DOHH2 (cell line): ENCODE results near the gene TMEM184A.

Source experiments
- H3F3A ChIP-seq: fragments of 200-600 bp; sonication (generic), shearing (Covaris generic); 2 replicates; pipeline ENCODE4 v1.6.0; 2016; ENCODE audit warnings: antibody characterized with exemption, mild to moderate bottlenecking; ENCODE audit not compliant: control insufficient read depth, insufficient read depth
- H3K27ac ChIP-seq: fragments of 200-600 bp; sonication (generic); 2 replicates; pipeline ENCODE4 v1.5.1; 2014; ENCODE audit warnings: low read depth, mild to moderate bottlenecking, low read length, moderate library complexity
- H3K27me3 ChIP-seq: fragments of 200-600 bp; sonication (generic); 2 replicates; pipeline ENCODE4 v1.6.1; 2014; ENCODE audit warnings: mild to moderate bottlenecking, low read length, mixed read lengths; ENCODE audit not compliant: control insufficient read depth
- H3K36me3 ChIP-seq: fragments of 200-600 bp; sonication (generic); 2 replicates; pipeline ENCODE4 v1.6.1; 2014; ENCODE audit warnings: mild to moderate bottlenecking, low read length, moderate library complexity, mixed read lengths; ENCODE audit not compliant: control insufficient read depth
- H3K4me1 ChIP-seq: fragments of 200-600 bp; sonication (generic); 2 replicates; pipeline ENCODE4 v1.6.1; 2014; ENCODE audit warnings: mild to moderate bottlenecking, low read length, mixed read lengths; ENCODE audit not compliant: control insufficient read depth
- H3K4me2 ChIP-seq: fragments of 200-600 bp; sonication (generic); 2 replicates; pipeline ENCODE4 v1.6.0; 2014; ENCODE audit warnings: mild to moderate bottlenecking, low read length, moderate library complexity
- H3K4me3 ChIP-seq: fragments of 200-600 bp; sonication (generic); 2 replicates; pipeline ENCODE4 v1.5.1; 2014; ENCODE audit warnings: mild to moderate bottlenecking, low read length, mixed read lengths
- H3K79me2 ChIP-seq: fragments of 200-600 bp; sonication (generic); 2 replicates; pipeline ENCODE4 v1.6.1; 2014; ENCODE audit warnings: mild to moderate bottlenecking, low read length, mixed read lengths; ENCODE audit not compliant: control insufficient read depth
- H3K9me2 ChIP-seq: fragments of 200-600 bp; sonication (generic); replicated peaks from 2 replicates; pipeline ENCODE4 v1.6.1; 2014; ENCODE audit warnings: mild to moderate bottlenecking, low read length, mixed read lengths; ENCODE audit not compliant: control insufficient read depth
- H3K9me3 ChIP-seq: fragments of 200-600 bp; sonication (generic); 2 replicates; pipeline ENCODE4 v1.6.1; 2014; ENCODE audit warnings: antibody characterized with exemption, low read length, mixed read lengths; ENCODE audit not compliant: control insufficient read depth, insufficient read depth
- H4K20me1 ChIP-seq: fragments of 200-600 bp; sonication (generic); 2 replicates; pipeline ENCODE4 v1.6.0; 2014; ENCODE audit warnings: low read depth, mild to moderate bottlenecking, antibody characterized with exemption, low read length, moderate library complexity; ENCODE audit not compliant: control insufficient read depth, insufficient read depth
- EZH2phosphoT487 ChIP-seq: fragments of 200-600 bp; sonication (generic); IDR thresholded peaks from 2 replicates; pipeline ENCODE4 v1.6.1; 2017; ENCODE audit warnings: borderline replicate concordance, mild to moderate bottlenecking, antibody characterized with exemption, low read length, moderate library complexity, mixed read lengths
- TF ChIP-seq, protein P1 (sequence below): fragments of 200-600 bp; sonication (generic); IDR thresholded peaks from one replicate; pipeline ENCODE4 v1.5.1; 2014; ENCODE audit warnings: antibody characterized with exemption, mild to moderate bottlenecking, low read depth, low read length; ENCODE audit not compliant: poor library complexity, severe bottlenecking

Gene TMEM184A

DNA sequence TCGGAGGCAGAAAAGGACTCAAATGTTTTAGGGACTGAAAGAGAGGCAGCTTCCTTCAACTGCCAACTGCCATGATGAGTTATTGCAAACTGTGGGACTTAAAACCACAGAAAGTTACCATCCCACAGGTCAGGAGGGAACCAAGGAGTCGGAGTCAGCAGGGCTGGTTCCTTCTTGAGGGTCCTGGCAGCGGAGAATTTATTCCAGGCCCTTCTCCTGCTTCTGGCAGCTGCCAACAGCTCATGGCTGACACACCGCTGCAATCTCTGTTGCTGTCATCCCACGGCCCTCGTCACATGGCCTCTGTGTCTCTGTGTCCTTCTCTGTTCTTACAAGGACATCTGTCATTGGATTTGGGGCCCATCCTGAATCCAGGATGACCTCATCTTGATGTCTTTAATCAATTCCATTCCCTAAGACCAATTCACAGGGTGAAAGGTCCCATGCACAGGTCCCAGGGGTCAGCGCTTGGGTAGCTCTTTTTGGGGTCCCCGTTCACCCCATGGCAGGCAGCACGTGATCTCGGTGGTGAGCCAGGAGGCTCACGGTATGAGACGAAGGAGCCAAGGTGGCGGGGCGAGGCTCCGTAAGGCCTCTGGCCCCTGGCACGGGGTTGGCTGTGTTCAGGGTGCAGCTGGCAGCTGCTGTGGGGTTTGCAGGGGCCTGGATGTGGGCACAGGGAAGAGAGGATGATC is 41.2 kb upstream of the TMEM184A start:
- Histone ChIP-seq H3K27me3 (peaks cover 10% of the 10 kb centered on the region), H3K4me3 (no peak overlapping the region), H3K36me3 (no peaks in the 10 kb centered on the region), H3K9me3 (no peaks in the 10 kb centered on the region), H3K9me2 (no peaks in the 10 kb centered on the region), H3K27ac (no peak overlapping the region), H4K20me1 (no peaks in the 10 kb centered on the region; the same call in 1 of the 2 replicates), H3F3A (no peaks in the 10 kb centered on the region), H3K79me2 (no peaks in the 10 kb centered on the region), H3K4me1 (peaks cover 7% of the 10 kb centered on the region), H3K4me2 (no peak overlapping the region)
- no peak for TF ChIP-seq EZH2phosphoT487
- TF ChIP-seq, protein P1, sequence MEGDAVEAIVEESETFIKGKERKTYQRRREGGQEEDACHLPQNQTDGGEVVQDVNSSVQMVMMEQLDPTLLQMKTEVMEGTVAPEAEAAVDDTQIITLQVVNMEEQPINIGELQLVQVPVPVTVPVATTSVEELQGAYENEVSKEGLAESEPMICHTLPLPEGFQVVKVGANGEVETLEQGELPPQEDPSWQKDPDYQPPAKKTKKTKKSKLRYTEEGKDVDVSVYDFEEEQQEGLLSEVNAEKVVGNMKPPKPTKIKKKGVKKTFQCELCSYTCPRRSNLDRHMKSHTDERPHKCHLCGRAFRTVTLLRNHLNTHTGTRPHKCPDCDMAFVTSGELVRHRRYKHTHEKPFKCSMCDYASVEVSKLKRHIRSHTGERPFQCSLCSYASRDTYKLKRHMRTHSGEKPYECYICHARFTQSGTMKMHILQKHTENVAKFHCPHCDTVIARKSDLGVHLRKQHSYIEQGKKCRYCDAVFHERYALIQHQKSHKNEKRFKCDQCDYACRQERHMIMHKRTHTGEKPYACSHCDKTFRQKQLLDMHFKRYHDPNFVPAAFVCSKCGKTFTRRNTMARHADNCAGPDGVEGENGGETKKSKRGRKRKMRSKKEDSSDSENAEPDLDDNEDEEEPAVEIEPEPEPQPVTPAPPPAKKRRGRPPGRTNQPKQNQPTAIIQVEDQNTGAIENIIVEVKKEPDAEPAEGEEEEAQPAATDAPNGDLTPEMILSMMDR = no peak

DNA sequence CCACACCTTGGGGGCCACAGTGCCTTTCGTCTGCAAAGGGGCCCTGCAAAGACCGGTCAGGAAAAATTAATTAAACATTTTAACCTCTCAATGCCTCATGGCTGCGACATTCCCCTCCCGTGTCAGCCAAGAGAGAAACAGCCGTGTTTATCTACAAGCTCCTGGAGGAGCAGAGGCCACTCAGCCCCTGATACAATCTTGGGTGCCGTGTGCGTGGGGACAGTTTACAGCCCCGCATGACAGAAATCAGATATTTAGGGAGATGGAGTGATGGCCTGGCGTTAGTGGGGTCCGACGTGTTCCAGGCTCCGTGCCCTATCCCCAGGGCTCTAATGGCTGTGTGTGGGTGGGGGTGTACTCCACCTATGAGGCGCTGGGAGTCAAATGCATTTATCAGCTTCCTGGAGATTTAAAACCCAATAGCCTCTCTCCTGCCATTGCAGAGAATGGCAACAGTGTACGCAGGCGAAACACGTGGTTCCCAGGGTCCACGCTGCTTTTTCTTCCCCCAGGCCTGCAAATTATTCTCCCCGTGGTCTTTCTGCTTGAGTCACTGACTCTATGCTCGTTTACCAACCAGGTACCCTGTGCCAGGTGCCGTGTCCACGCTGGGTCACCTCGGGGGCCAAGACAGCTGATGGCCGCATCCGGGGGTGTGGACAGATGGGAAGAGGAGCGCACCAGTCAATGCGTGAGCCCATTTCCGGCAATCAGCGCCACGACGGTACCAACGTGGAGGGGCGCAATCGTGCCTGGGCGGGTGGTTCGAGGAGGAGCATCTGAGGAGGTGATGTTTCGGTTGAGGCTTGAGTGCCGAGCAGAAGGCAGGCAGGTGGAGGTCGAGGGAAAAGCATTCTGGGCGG is 40.4 kb upstream of the TMEM184A start:
- Histone ChIP-seq H3K27me3 (peaks cover 18% of the 10 kb centered on the region), H3K36me3 (no peaks in the 10 kb centered on the region), H3K27ac (no peak overlapping the region), H3K79me2 (no peaks in the 10 kb centered on the region), H3F3A (no peaks in the 10 kb centered on the region), H3K9me3 (no peaks in the 10 kb centered on the region), H3K9me2 (no peaks in the 10 kb centered on the region), H3K4me1 (peaks cover 15% of the 10 kb centered on the region), H4K20me1 (no peaks in the 10 kb centered on the region; the same call in 1 of the 2 replicates), H3K4me2 (no peak overlapping the region), H3K4me3 (no peak overlapping the region)
- TF ChIP-seq, protein P1 = no peak
- TF ChIP-seq EZH2phosphoT487 = no peak

DNA sequence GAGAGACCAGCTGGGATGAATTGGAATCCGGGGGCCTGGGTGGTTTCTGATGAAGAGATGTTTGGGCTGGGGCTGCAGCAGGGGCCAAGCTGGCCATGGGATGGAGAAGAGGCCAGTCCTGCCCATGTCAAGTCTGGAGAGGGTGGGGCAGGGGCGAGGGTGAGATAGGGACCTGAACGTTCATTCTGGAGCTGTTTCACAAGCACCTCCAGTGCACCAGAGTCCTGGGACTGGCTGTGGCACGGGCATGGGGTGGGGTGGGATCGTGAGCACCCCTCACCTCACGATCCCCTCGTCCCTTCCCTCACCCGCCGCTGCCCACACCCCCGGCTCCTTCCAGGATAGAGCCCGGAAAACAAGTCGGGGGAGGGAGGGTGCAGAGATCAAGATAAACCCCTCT is 39.6 kb upstream of the TMEM184A start:
- Histone ChIP-seq H3K9me2 (no peaks in the 10 kb centered on the region), H3K4me3 (no peak overlapping the region), H3K9me3 (no peaks in the 10 kb centered on the region), H3K27ac (no peak overlapping the region), H3K79me2 (no peaks in the 10 kb centered on the region), H3K4me1 (peaks cover 23% of the 10 kb centered on the region), H3F3A (no peaks in the 10 kb centered on the region), H3K36me3 (no peaks in the 10 kb centered on the region), H3K27me3 (peaks cover 26% of the 10 kb centered on the region), H3K4me2 (no peak overlapping the region), H4K20me1 (no peaks in the 10 kb centered on the region)
- no peak for TF ChIP-seq EZH2phosphoT487
- TF ChIP-seq, protein P1 = no peak
